Measurements from ENCODE around the gene ANKLE1.

Gene ANKLE1

DNA sequence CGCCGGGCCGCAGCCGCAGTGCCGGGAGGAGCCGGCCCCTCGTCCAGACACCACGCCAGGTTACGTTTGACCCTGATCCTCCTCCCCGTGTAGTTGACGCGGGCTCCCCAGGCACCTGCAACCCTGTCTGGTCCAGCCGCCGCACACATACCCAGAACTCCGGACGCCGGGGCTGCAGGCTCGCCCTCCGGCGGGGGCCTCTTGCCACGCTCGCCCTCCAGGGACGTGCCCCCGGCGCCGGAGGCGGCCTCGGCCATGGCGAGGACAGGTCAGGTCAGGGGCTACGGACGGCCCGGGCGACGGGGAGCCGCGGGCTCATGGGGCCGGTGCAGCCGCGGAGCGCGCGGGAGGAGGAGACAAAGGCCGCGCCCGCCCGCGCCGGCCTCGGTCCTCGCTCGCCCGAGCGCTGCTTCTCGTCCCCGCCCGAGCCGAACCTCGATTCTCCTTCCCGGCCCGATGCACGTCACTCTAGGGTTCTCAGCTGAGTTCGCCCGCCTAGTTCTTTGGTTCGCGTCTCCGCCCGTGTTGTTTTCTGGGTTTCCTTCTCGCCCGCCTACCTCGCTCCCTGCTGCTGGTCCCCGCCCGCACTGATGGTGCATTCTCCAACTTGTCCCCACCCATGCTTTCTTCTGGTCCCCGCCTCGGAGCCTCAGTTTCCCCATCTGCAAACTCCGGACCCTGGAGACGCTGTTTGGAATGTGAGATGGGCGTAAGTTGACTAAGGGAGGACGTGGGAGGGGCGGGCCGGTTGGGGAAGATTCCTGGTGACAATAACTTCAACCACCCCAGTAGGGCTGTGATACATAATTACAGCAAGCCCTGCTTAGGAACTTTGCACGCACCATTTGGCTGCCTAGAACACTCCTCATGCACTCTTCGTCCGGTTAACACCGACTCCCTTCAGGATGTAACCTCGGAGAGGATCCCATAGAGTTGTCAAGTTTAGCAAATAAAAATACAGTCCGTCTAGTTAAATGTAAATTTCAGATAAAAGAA is 53.0 kb downstream of the ANKLE1 start, which contains the start of gene ANO8:
Gene ANO8 (minus strand): TSS at position 442 of the 996 bp plus-strand sequence. CDS start 185 bp downstream, at position 257.
- FAIRE-seq (peak; percentile 96), DNase-seq (ENCODE audit: insufficient read length, low spot score) (peak; percentile 92)
- TF ChIP-seq PAX5 (IDR thresholded peaks at IDR 0.05; ENCODE audit: insufficient read depth, low read length, severe bottlenecking) = no peak
- no peak for TF ChIP-seq POLR2AphosphoS5 (IDR thresholded peaks at IDR 0.05; ENCODE audit: low read depth, low read length)
- TF ChIP-seq POU2F2 (IDR thresholded peaks at IDR 0.05; ENCODE audit: low read depth, low read length) = peak; percentile 61; the same call in 1 of the 2 replicates

DNA sequence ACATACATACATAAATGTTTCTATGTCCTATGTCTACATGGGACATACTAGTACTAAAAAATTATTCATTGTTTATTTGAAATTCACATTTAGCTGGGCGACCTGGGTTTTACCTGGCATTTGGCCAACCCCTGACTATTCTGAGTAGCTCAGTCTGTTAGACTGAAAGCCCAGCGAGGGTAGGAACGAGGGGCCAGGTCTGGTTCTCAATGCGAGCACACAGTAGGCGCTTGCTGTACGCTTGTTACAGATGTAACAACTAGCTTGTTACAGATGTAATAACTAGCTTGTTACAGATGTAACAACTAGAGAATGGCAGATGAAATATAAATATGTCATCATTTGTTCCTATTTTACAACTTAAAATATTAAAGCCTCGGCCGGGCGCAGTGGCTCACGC is 53.9 kb downstream of the ANKLE1 start:
- DNase-seq (ENCODE audit: insufficient read length, low spot score) (no peak), FAIRE-seq (no peak)
- TF ChIP-seq POLR2A (IDR thresholded peaks at IDR 0.05; ENCODE audit: low read depth, low read length) (no peak), TAF1 (IDR thresholded peaks at IDR 0.05; ENCODE audit: low read depth, low read length) (no peak)
